Bronchial smooth muscle cell (primary cell): Measurements from ENCODE around the gene TSPO2. TPM values are rescaled to one million over a fixed set of nuclear protein-coding genes. Genes with fewer than 3 reads are reported as not detected.

Source experiments
- total RNA-seq: library from RNA; depleted of rRNA; stranded (reverse); fragments of >200 nt; gene quantifications from 2 replicates; pipeline ENCODE4 v1.2.1, GENCODE V29; 2014

TSPO2 gene
- not detected in 2 replicates for total RNA-seq

GRCh38 chr6:41042226-41043055 is at the start of gene TSPO2:
Gene TSPO2 (plus strand): TSS chr6:41042467. CDS start chr6:41042986, 519 bp downstream.

GRCh38 chr6:41039060-41039998 is 2.9 kb upstream of the TSPO2 start, which contains the start of gene UNC5CL:
Gene UNC5CL (minus strand): TSS chr6:41039221. CDS start chr6:41035074, 4,147 bp downstream.

GRCh38 chr6:41053041-41053440 is 10.8 kb downstream of the TSPO2 start, which contains the start of gene APOBEC2:
Gene APOBEC2 (plus strand): TSS chr6:41053202. CDS start chr6:41053348, 146 bp downstream.

GRCh38 chr6:41071923-41072835 is 29.9 kb downstream of the TSPO2 start, which contains the start of gene OARD1:
Gene OARD1 (minus strand): TSS chr6:41072356. CDS start chr6:41071634, 722 bp downstream.

GRCh38 chr6:41072836-41073202 is 30.6 kb downstream of the TSPO2 start, which contains the start of gene NFYA:
Gene NFYA (plus strand): TSS chr6:41072974. CDS start chr6:41079090, 6,116 bp downstream.

Other genes starting within 250 kb of the TSPO2 start
- under 0.01 and 0.26 TPM in 2 replicates for gene UNC5CL, start 3.2 kb upstream of the TSPO2 start, total RNA-seq
- not detected in 2 replicates for gene APOBEC2, start 10.7 kb downstream of the TSPO2 start, total RNA-seq
- gene OARD1, start 29.9 kb downstream of the TSPO2 start, total RNA-seq: 12.5 and 17.2 TPM in 2 replicates
- gene NFYA, start 30.5 kb downstream of the TSPO2 start, total RNA-seq: 11.2 and 13.2 TPM in 2 replicates
- gene TREML1, start 111.9 kb downstream of the TSPO2 start, total RNA-seq: not detected in 2 replicates
- 0.09 TPM in 1 of 2 replicates, not detected in the other for gene TREM2, start 120.6 kb downstream of the TSPO2 start, total RNA-seq
- under 0.01 TPM in 1 of 2 replicates, not detected in the other for gene TREML2, start 158.7 kb downstream of the TSPO2 start, total RNA-seq
- gene TREML4, start 185.9 kb downstream of the TSPO2 start, total RNA-seq: not detected in 2 replicates
- gene TREM1, start 244.2 kb downstream of the TSPO2 start, total RNA-seq: 0.16 TPM in 1 of 2 replicates, not detected in the other